Ovary (tissue), 3 donors: ENCODE results near the gene SYT3.

Experiments used
- EP300 ChIP-seq: sonication (generic); formaldehyde crosslinking; IDR thresholded peaks from one replicate; pipeline ENCODE4 v1.6.1; 2017; ENCODE audit warnings: antibody characterized with exemption
- POLR2A ChIP-seq: fragments of 450-650 bp; IDR thresholded peaks from one replicate; pipeline ENCODE4 v1.6.1; 2017; ENCODE audit warnings: antibody characterized with exemption, mild to moderate bottlenecking, moderate library complexity
- TF ChIP-seq, protein P1 (sequence below), 3 donors: fragments of 450-650 bp in 2 of 3; fragments of 200-600 bp in 1 of 3; IDR thresholded peaks; one replicate each; pipeline versions ENCODE4 v1.5.1 to v1.8.0; 2016 to 2022; ENCODE audit warnings: antibody characterized with exemption in 3 of 3, mild to moderate bottlenecking in 1 of 3
- donor health status: DM: no; HTN: no; CAD: no.

DNA sequence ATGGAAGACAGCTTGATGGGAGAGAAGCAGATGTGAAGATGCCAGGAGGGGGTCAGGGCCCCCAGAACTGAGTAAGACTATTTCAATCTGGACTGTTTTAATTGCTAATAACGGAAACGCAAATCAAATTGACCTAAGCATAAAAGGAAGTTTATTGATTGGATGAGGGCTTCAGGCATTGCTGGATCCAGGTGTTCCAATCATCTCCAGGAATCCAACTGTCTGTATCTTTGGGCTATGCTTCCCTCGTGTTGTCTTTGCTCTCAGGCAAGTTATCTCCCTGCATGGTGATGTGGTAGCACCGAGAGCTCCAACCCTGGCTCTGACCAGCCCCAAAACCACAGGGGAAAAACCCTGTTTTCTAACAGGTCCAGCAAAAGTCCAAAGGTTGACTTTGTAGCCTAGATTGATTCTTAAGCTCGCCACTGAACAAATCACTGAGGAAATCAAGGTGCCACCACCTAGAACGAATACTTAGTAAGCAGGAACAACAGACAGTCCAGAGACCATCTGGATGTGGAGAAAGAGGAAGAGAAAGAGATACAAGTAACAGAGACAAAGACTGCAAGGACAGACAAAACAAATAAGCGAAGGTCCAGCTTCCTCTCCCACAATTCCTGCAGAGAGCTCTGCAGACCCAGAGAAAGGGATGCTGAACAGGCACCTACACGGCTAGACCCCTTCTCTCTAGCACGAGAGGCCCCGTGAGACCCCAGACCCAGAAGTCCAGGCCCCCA, 8.4 kb upstream of the SYT3 start:
- TF ChIP-seq, protein P1, sequence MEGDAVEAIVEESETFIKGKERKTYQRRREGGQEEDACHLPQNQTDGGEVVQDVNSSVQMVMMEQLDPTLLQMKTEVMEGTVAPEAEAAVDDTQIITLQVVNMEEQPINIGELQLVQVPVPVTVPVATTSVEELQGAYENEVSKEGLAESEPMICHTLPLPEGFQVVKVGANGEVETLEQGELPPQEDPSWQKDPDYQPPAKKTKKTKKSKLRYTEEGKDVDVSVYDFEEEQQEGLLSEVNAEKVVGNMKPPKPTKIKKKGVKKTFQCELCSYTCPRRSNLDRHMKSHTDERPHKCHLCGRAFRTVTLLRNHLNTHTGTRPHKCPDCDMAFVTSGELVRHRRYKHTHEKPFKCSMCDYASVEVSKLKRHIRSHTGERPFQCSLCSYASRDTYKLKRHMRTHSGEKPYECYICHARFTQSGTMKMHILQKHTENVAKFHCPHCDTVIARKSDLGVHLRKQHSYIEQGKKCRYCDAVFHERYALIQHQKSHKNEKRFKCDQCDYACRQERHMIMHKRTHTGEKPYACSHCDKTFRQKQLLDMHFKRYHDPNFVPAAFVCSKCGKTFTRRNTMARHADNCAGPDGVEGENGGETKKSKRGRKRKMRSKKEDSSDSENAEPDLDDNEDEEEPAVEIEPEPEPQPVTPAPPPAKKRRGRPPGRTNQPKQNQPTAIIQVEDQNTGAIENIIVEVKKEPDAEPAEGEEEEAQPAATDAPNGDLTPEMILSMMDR (IDR thresholded peaks at IDR 0.05): no peak
- no peak for TF ChIP-seq EP300
- TF ChIP-seq POLR2A: no peak
